NCI-H1436 (cell line): ENCODE data around the gene DUSP2.

Experiments
- DNase-seq: peaks from one replicate; lab custom pipeline; 2025; lab: John Stamatoyannopoulos, UW

Gene DUSP2

GRCh38 chr2:96131152-96131812 lies 14.0 kb downstream of the DUSP2 start:
- no peak for DNase-seq

GRCh38 chr2:96130483-96130882 lies 14.8 kb downstream of the DUSP2 start:
- DNase-seq = no peak

GRCh38 chr2:96129528-96130120 lies 15.6 kb downstream of the DUSP2 start:
- no peak for DNase-seq

GRCh38 chr2:96128456-96128855 lies 16.8 kb downstream of the DUSP2 start:
- no peak for DNase-seq

GRCh38 chr2:96124406-96125265 lies 20.6 kb downstream of the DUSP2 start:
- no peak for DNase-seq

- no peak for DNase-seq
Observed at GRCh38 chr2:96123936-96124335, 21.3 kb downstream of the DUSP2 start.

GRCh38 chr2:96123290-96123689 lies 21.9 kb downstream of the DUSP2 start:
- no peak for DNase-seq

- no peak for DNase-seq
Observed at GRCh38 chr2:96122391-96122790, 22.8 kb downstream of the DUSP2 start.

GRCh38 chr2:96121414-96121813 lies 23.8 kb downstream of the DUSP2 start:
- no peak for DNase-seq

GRCh38 chr2:96120991-96121390 lies 24.2 kb downstream of the DUSP2 start:
- DNase-seq = no peak

GRCh38 chr2:96120091-96120720 lies 25.0 kb downstream of the DUSP2 start:
- no peak for DNase-seq

GRCh38 chr2:96119389-96119751 lies 25.9 kb downstream of the DUSP2 start:
- no peak for DNase-seq

GRCh38 chr2:96118698-96119388 lies 26.4 kb downstream of the DUSP2 start:
- DNase-seq = no peak

GRCh38 chr2:96117701-96118588 lies 27.3 kb downstream of the DUSP2 start:
- DNase-seq = no peak

- DNase-seq = peak; percentile 60
Observed at GRCh38 chr2:96116879-96117533, 28.2 kb downstream of the DUSP2 start.

- peak; percentile 46 for DNase-seq
Observed at GRCh38 chr2:96116424-96116878, 28.8 kb downstream of the DUSP2 start, which contains the start of gene ADRA2B. ADRA2B (minus strand) TSS chr2:96116571; CDS start chr2:96116149, 422 bp downstream.

GRCh38 chr2:96115631-96116423 lies 29.4 kb downstream of the DUSP2 start:
- DNase-seq = no peak

- no peak for DNase-seq
Observed at GRCh38 chr2:96114903-96115581, 30.2 kb downstream of the DUSP2 start.

- DNase-seq = no peak
Observed at GRCh38 chr2:96114546-96114902, 30.7 kb downstream of the DUSP2 start.
